A549 (cell line): ENCODE results near the gene TLCD3B.

Experiments
- MAFK ChIP-seq: fragments of 450-650 bp; IDR thresholded peaks from 2 replicates; pipeline ENCODE4 v1.6.1; 2014; ENCODE audit not compliant: partially characterized antibody
- PHF8 ChIP-seq: fragments of 200-600 bp; sonication (generic); IDR thresholded peaks from 2 replicates; pipeline ENCODE4 v1.6.1; 2016; ENCODE audit warnings: low read depth, mild to moderate bottlenecking, antibody characterized with exemption, moderate library complexity, borderline replicate concordance
- POLR2A ChIP-seq: IDR thresholded peaks from 2 replicates; pipeline ENCODE4 v1.6.1; 2012; ENCODE audit warnings: mild to moderate bottlenecking, low read length
- SMC3 ChIP-seq: fragments of >200 bp; sonication (Bioruptor Twin); formaldehyde crosslinking; IDR thresholded peaks from 3 replicates; pipeline ENCODE4 v1.6.1; 2018; ENCODE audit warnings: inconsistent platforms
- TP53 ChIP-seq: fragments of 250-450 bp; sonication (Bioruptor Pico); IDR thresholded peaks from 2 replicates; pipeline ENCODE4 v1.5.0; 2021; ENCODE audit warnings: mild to moderate bottlenecking, moderate library complexity
- ZSCAN20 ChIP-seq: fragments of 250-450 bp; sonication (Bioruptor Pico); IDR thresholded peaks from 2 replicates; pipeline ENCODE4 v1.8.0; 2022; ENCODE audit warnings: mild to moderate bottlenecking, moderate library complexity
- TF ChIP-seq, protein P1 (sequence below): fragments of >200 bp; sonication (Bioruptor Twin); formaldehyde crosslinking; IDR thresholded peaks from 3 replicates; pipeline ENCODE4 v1.5.1; 2016
- TF ChIP-seq, protein P2 (sequence below): fragments of >200 bp; sonication (Bioruptor Twin); formaldehyde crosslinking; IDR thresholded peaks from 3 replicates; pipeline ENCODE4 v1.6.1; 2016
- TF ChIP-seq, protein P3 (sequence below): fragments of 250-450 bp; sonication (Bioruptor Pico); IDR thresholded peaks from 2 replicates; pipeline ENCODE4 v1.5.0; 2020; ENCODE audit warnings: low read depth, mild to moderate bottlenecking, moderate library complexity
- TF ChIP-seq, protein P4 (sequence below): fragments of 450-650 bp; IDR thresholded peaks from 2 replicates; pipeline ENCODE4 v1.6.1; 2014; ENCODE audit warnings: antibody characterized with exemption
- TF ChIP-seq, protein P5 (sequence below): fragments of 150-350 bp; IDR thresholded peaks from 2 replicates; pipeline ENCODE4 v1.6.1; 2014; ENCODE audit warnings: low read depth, mild to moderate bottlenecking, low read length

DNA sequence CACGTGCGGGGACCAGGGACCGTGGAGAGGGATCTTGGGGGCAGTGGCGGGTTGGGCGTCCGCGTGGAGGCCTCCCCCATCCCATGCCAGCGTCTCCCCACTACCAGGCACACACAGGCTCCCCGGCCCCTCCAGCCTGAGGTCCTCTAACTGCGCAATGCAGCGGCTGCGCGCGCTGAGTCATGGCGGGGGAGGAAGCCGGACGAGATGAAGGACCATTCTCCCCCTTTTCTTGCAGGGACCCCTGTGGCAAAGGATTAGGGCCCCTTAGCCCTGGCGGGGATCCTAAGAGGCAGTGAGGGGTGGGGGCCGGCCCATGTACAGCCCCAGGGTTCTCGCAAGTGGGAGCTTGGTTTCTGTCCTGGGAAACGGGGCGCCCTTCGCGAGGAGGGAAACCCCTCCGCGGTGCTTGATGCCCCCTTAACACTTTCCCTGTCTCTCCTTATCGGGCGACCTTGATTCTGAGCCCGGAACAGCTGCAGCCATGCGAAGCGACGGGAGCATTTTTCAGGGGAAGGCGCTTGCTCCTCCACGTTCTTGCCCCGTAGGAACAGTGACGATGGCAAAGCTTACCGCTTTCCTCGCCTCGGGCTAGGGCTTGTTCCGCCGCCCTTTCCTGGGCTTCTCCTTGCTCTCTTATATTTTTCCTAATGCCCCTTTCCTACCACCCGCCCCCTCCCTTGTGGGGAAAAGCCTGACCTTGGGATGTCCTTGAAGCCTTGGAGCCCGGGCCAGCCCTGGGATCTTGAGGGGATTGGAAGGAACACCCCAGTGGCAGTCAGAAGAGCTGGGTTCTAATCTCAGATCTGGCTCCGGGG, 35.1 kb upstream of the TLCD3B start:
- TF ChIP-seq, protein P1, sequence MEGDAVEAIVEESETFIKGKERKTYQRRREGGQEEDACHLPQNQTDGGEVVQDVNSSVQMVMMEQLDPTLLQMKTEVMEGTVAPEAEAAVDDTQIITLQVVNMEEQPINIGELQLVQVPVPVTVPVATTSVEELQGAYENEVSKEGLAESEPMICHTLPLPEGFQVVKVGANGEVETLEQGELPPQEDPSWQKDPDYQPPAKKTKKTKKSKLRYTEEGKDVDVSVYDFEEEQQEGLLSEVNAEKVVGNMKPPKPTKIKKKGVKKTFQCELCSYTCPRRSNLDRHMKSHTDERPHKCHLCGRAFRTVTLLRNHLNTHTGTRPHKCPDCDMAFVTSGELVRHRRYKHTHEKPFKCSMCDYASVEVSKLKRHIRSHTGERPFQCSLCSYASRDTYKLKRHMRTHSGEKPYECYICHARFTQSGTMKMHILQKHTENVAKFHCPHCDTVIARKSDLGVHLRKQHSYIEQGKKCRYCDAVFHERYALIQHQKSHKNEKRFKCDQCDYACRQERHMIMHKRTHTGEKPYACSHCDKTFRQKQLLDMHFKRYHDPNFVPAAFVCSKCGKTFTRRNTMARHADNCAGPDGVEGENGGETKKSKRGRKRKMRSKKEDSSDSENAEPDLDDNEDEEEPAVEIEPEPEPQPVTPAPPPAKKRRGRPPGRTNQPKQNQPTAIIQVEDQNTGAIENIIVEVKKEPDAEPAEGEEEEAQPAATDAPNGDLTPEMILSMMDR: no peak
- TF ChIP-seq, protein P2, sequence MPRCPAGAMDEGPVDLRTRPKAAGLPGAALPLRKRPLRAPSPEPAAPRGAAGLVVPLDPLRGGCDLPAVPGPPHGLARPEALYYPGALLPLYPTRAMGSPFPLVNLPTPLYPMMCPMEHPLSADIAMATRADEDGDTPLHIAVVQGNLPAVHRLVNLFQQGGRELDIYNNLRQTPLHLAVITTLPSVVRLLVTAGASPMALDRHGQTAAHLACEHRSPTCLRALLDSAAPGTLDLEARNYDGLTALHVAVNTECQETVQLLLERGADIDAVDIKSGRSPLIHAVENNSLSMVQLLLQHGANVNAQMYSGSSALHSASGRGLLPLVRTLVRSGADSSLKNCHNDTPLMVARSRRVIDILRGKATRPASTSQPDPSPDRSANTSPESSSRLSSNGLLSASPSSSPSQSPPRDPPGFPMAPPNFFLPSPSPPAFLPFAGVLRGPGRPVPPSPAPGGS: no peak
- TF ChIP-seq MAFK (peak; percentile 7), PHF8 (peak; percentile 63; the same call in 1 of the 2 replicates), TP53 (CRISPR knock-in tag) (no peak), POLR2A (no peak), SMC3 (no peak), ZSCAN20 (CRISPR knock-in tag) (no peak)
- TF ChIP-seq, protein P3, sequence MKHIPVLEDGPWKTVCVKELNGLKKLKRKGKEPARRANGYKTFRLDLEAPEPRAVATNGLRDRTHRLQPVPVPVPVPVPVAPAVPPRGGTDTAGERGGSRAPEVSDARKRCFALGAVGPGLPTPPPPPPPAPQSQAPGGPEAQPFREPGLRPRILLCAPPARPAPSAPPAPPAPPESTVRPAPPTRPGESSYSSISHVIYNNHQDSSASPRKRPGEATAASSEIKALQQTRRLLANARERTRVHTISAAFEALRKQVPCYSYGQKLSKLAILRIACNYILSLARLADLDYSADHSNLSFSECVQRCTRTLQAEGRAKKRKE (CRISPR knock-in tag): no peak
- TF ChIP-seq, protein P4, sequence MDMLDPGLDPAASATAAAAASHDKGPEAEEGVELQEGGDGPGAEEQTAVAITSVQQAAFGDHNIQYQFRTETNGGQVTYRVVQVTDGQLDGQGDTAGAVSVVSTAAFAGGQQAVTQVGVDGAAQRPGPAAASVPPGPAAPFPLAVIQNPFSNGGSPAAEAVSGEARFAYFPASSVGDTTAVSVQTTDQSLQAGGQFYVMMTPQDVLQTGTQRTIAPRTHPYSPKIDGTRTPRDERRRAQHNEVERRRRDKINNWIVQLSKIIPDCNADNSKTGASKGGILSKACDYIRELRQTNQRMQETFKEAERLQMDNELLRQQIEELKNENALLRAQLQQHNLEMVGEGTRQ: no peak
- TF ChIP-seq, protein P5, sequence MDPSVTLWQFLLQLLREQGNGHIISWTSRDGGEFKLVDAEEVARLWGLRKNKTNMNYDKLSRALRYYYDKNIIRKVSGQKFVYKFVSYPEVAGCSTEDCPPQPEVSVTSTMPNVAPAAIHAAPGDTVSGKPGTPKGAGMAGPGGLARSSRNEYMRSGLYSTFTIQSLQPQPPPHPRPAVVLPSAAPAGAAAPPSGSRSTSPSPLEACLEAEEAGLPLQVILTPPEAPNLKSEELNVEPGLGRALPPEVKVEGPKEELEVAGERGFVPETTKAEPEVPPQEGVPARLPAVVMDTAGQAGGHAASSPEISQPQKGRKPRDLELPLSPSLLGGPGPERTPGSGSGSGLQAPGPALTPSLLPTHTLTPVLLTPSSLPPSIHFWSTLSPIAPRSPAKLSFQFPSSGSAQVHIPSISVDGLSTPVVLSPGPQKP: no peak
